B cell (primary cell): ENCODE results near the gene CELA2A. TPM values are rescaled to one million over a fixed set of nuclear protein-coding genes. Genes with fewer than 3 reads are reported as not detected.

Source experiments
- ATAC-seq: fragments of 200-7000 bp; cut with Tn5 transposase; one replicate; pipeline ENCODE4 v1.10.0; 2021; ENCODE audit warnings: low read depth, mild to moderate bottlenecking, moderate number of reproducible peaks, moderate library complexity
- CTCF ChIA-PET: fragments of 350-600 bp; sonication (Branson Sonifier 250); formaldehyde crosslinking; loops from one replicate; lab custom pipeline; 2021; ENCODE audit warnings: antibody characterized with exemption, inconsistent platforms; lab: Charles Lee
- POLR2A ChIA-PET: fragments of 350-600 bp; sonication (Branson Sonifier 250); formaldehyde crosslinking; loops from one replicate; lab custom pipeline; 2021; ENCODE audit warnings: antibody characterized with exemption; lab: Charles Lee
- DNase-seq: peaks from one replicate; pipeline ENCODE4 v3.0.0; 2013
- H2AFZ ChIP-seq: 2 replicates; pipeline ENCODE4 v1.6.1; 2012; ENCODE audit warnings: mild to moderate bottlenecking, low read depth, low read length; ENCODE audit not compliant: insufficient read depth, poor library complexity, severe bottlenecking
- H3K27ac ChIP-seq, 2 donors: 1 replicate in 1 of 2; 2 replicates in 1 of 2; pipeline ENCODE4 v1.5.1; 2012 to 2013; ENCODE audit warnings: low read length in 2 of 2, mild to moderate bottlenecking in 2 of 2, moderate library complexity in 1 of 2
- H3K27me3 ChIP-seq, 4 experiments: fragments of 200-600 bp in 1 of 4; sonication (generic) in 1 of 4; replicated peaks in 1 of 4; 1 replicate in 2 of 4; 2 replicates in 2 of 4; pipeline versions ENCODE4 v1.6.1 to v1.7.0; 2013 to 2016; ENCODE audit warnings: low read length in 3 of 4, mild to moderate bottlenecking in 2 of 4, mixed read lengths in 1 of 4, moderate library complexity in 1 of 4; ENCODE audit not compliant: insufficient read depth in 4 of 4, control insufficient read depth in 3 of 4; ENCODE audit errors: control extremely low read depth in 1 of 4
- H3K36me3 ChIP-seq, 2 experiments: replicated peaks in 1 of 2; 1 replicate in 1 of 2; 2 replicates in 1 of 2; pipeline versions ENCODE4 v1.6.1 to v1.7.1; 2013; ENCODE audit warnings: low read length in 1 of 2; ENCODE audit not compliant: insufficient read depth in 2 of 2, control insufficient read depth in 1 of 2; ENCODE audit errors: control extremely low read depth in 1 of 2, extremely low read depth in 1 of 2
- H3K4me1 ChIP-seq, 2 donors: fragments of 200-600 bp in 1 of 2; sonication (generic) in 1 of 2; 1 replicate in 1 of 2; 2 replicates in 1 of 2; pipeline versions ENCODE4 v1.5.1 to v1.6.1; 2013 to 2017; ENCODE audit warnings: low read length in 2 of 2; ENCODE audit not compliant: control insufficient read depth in 2 of 2, insufficient read depth in 2 of 2
- H3K4me2 ChIP-seq: replicated peaks from 2 replicates; pipeline ENCODE3; 2012; ENCODE audit warnings: mild to moderate bottlenecking, low read depth, low read length; ENCODE audit not compliant: poor library complexity, severe bottlenecking
- H3K4me3 ChIP-seq, 5 experiments: fragments of 200-600 bp in 1 of 5; sonication (generic) in 1 of 5; 1 replicate in 3 of 5; 2 replicates in 2 of 5; pipeline versions ENCODE4 v1.5.1 to v1.7.0; 2011 to 2016; ENCODE audit warnings: low read length in 4 of 5, mild to moderate bottlenecking in 4 of 5, low read depth in 2 of 5, control low read depth in 1 of 5, moderate library complexity in 1 of 5; ENCODE audit not compliant: insufficient read depth in 1 of 5; ENCODE audit errors: control extremely low read depth in 1 of 5, extremely low read depth in 1 of 5
- H3K79me2 ChIP-seq: fragments of 200-600 bp; sonication (generic); one replicate; pipeline ENCODE4 v1.6.0; 2016; ENCODE audit warnings: low read length; ENCODE audit not compliant: control insufficient read depth, insufficient read depth
- H3K9ac ChIP-seq: fragments of 200-600 bp; sonication (generic); 2 replicates; pipeline ENCODE4 v1.6.1; 2017; ENCODE audit warnings: mild to moderate bottlenecking, low read length, moderate library complexity
- H3K9me3 ChIP-seq, 3 donors: one replicate each; pipeline versions ENCODE4 v1.6.1 to v1.7.1; 2013; ENCODE audit warnings: low read length in 2 of 3; ENCODE audit not compliant: control insufficient read depth in 2 of 3, insufficient read depth in 1 of 3; ENCODE audit errors: control extremely low read depth in 1 of 3
- H4K20me1 ChIP-seq: 2 replicates; pipeline ENCODE4 v1.6.0; 2012; ENCODE audit warnings: mild to moderate bottlenecking, low read length; ENCODE audit not compliant: insufficient read depth, control insufficient read depth, poor library complexity, severe bottlenecking
- H3K27ac Mint-ChIP-seq: one replicate; pipeline ENCODE4 v1.8.0; 2021; ENCODE audit warnings: mixed read lengths
- H3K27me3 Mint-ChIP-seq: one replicate; pipeline ENCODE4 v1.8.0; 2021; ENCODE audit warnings: mixed read lengths
- H3K4me1 Mint-ChIP-seq: one replicate; pipeline ENCODE4 v1.8.0; 2021; ENCODE audit warnings: mixed read lengths
- H3K4me3 Mint-ChIP-seq: one replicate; pipeline ENCODE4 v1.8.0; 2021; ENCODE audit warnings: mixed read lengths
- H3K9me3 Mint-ChIP-seq: one replicate; pipeline ENCODE4 v1.8.0; 2022; ENCODE audit warnings: mixed read lengths; ENCODE audit not compliant: insufficient read depth
- CTCF ChIP-seq: fragments of 200-600 bp; IDR thresholded peaks from one replicate; pipeline ENCODE4 v1.8.0; 2022; ENCODE audit warnings: antibody characterized with exemption, mild to moderate bottlenecking
- EZH2 ChIP-seq: IDR thresholded peaks from 2 replicates; pipeline ENCODE4 v1.6.1; 2012; ENCODE audit warnings: borderline replicate concordance, low read depth, mild to moderate bottlenecking, moderate library complexity, low read length; ENCODE audit not compliant: insufficient read depth, poor library complexity, severe bottlenecking
- WGBS: methylation state at CpG from one replicate; pipeline ENCODE4 v1.1.5; 2013; ENCODE audit warnings: missing lambda C conversion rate; ENCODE audit not compliant: insufficient coverage; 5-methylcytosine and 5-hydroxymethylcytosine counted together
- intact Hi-C: fragments of 100-400 bp; cut with micrococcal nuclease; formaldehyde crosslinking; loops from one replicate; pipeline ENCODE4 v1.10.0; 2022
- polyA plus RNA-seq: library from polyadenylated mRNA; depleted of rRNA; stranded (reverse); fragments of >200 nt; gene quantifications from 2 replicates; pipeline ENCODE4 v1.2.3, GENCODE V29; 2012
- total RNA-seq, 2 donors: library from RNA; stranded (reverse); fragments of 120-200 nt in 1 of 2; gene quantifications; 1 replicate in 1 of 2; 2 replicates in 1 of 2; pipeline versions ENCODE4 v1.2.3 to v1.2.4, GENCODE V29; 2013 to 2022

Gene CELA2A
- total and polyA plus RNA-seq, 2 donors (not counting 1 experiment from before 2014, with no cell fraction given), result not detected

- CTCF ChIA-PET, result interaction anchor here (2.3 kb wide), 1 partner anchor 102 kb away, joined by 14 read pairs; no protein-coding TSS in a partner anchor
- Mint-ChIP-seq H3K27ac (no peak overlapping the region), H3K4me3 (no peak overlapping the region), H3K4me1 (no peaks in the 10 kb centered on the region), H3K9me3 (no peaks in the 10 kb centered on the region), H3K27me3 (no peaks in the 10 kb centered on the region)
- POLR2A ChIA-PET, result no interaction called here
- H3K4me3 ChIP-seq, result no peak overlapping the region
- WGBS, result 100% methylated on average over 8 of the region's 10 CpGs
- intact Hi-C loops, result no loop called here
- DNase-seq, result no peak
- H4K20me1 ChIP-seq, result peaks cover 61% of the 10 kb centered on the region
- TF ChIP-seq EZH2, result no peak
- TF ChIP-seq CTCF, result no peak
- peaks cover 0 to 31% of the 10 kb centered on the region in 2 experiments for H3K36me3 ChIP-seq
- no peaks in the 10 kb centered on the region for H3K27me3 ChIP-seq
- peaks cover 16% of the 10 kb centered on the region for H3K79me2 ChIP-seq
- no peak overlapping the region for H3K27ac ChIP-seq
- H3K4me2 ChIP-seq, result no peak overlapping the region
- no peak overlapping the region for H2AFZ ChIP-seq
- no peaks in the 10 kb centered on the region for H3K4me1 ChIP-seq
- no peak overlapping the region for H3K9ac ChIP-seq
- H3K9me3 ChIP-seq, result peaks cover 0 to 5% (median 0%) of the 10 kb centered on the region in 3 donors
- ATAC-seq, result no peak
These were observed 31.0 kb upstream of the CELA2A start for GRCh38 chr1:15425521-15425920.

GRCh38 chr1:15425958-15426357 is 30.6 kb upstream of the CELA2A start:
- no peak overlapping the region for H3K9ac ChIP-seq
- 96% methylated on average over 4 of the region's 6 CpGs for WGBS
- intact Hi-C loops, result no loop called here
- TF ChIP-seq CTCF, result no peak
- TF ChIP-seq EZH2, result no peak
- DNase-seq (no peak), ATAC-seq (no peak)
- no peaks in the 10 kb centered on the region for H3K4me1 Mint-ChIP-seq
- H3K4me1 ChIP-seq, result no peaks in the 10 kb centered on the region
- no peaks in the 10 kb centered on the region for H3K27me3 ChIP-seq
- no peak overlapping the region for H2AFZ ChIP-seq
- peaks cover 12% of the 10 kb centered on the region for H3K79me2 ChIP-seq
- H3K9me3 Mint-ChIP-seq, result no peaks in the 10 kb centered on the region
- H3K4me3 ChIP-seq, result no peak overlapping the region
- ChIA-PET POLR2A (no interaction called here), CTCF (interaction anchor here (2.3 kb wide), 1 partner anchor 102 kb away, joined by 14 read pairs; no protein-coding TSS in a partner anchor)
- H3K27ac Mint-ChIP-seq, result no peak overlapping the region
- no peak overlapping the region for H3K4me2 ChIP-seq
- H3K27ac ChIP-seq, result no peak overlapping the region
- no peaks in the 10 kb centered on the region for H3K27me3 Mint-ChIP-seq
- peaks cover 60% of the 10 kb centered on the region for H4K20me1 ChIP-seq
- peaks cover 0 to 30% of the 10 kb centered on the region in 2 experiments for H3K36me3 ChIP-seq
- H3K9me3 ChIP-seq, result peaks cover 0 to 4% (median 0%) of the 10 kb centered on the region in 3 donors
- no peak overlapping the region for H3K4me3 Mint-ChIP-seq
